Skin epidermis (tissue), 12 donors: ENCODE data around the gene KIF3B.
"Not testable (repeated sequence)": the region's sequence is repeated elsewhere in the genome, so short reads cannot be mapped to it uniquely, and the experiment has no call there.

ENCODE experiments used
- H3K27ac ChIP-seq, 21 experiments: fragments of 200-600 bp; sonication (generic) in 11 of 21; one replicate each; pipeline ENCODE4 v1.5.0; 2020; ENCODE audit warnings: mild to moderate bottlenecking in 3 of 21, inconsistent platforms in 2 of 21, moderate library complexity in 2 of 21
- H3K4me3 ChIP-seq, 7 experiments: fragments of 200-600 bp; sonication (generic) in 2 of 7; one replicate each; pipeline ENCODE4 v1.5.0; 2020; ENCODE audit warnings: inconsistent platforms in 2 of 7, mild to moderate bottlenecking in 2 of 7, moderate library complexity in 1 of 7

Gene KIF3B

GRCh38 chr20:32244959-32245358 lies 32.5 kb upstream of the KIF3B start:
- Histone ChIP-seq H3K4me3 (no peak overlapping the region), H3K27ac (no peak overlapping the region)

- not testable (repeated sequence) for H3K4me3 ChIP-seq, H3K27ac ChIP-seq
Measured at GRCh38 chr20:32246208-32246607, 31.2 kb upstream of the KIF3B start.

- no peak overlapping the region for H3K4me3 ChIP-seq
- H3K27ac ChIP-seq: no peak overlapping the region
Measured at GRCh38 chr20:32248043-32248442, 29.4 kb upstream of the KIF3B start.

GRCh38 chr20:32249030-32249738 lies 28.3 kb upstream of the KIF3B start:
- no peak overlapping the region for H3K27ac ChIP-seq
- no peak overlapping the region for H3K4me3 ChIP-seq

GRCh38 chr20:32251470-32251869 lies 26.0 kb upstream of the KIF3B start:
- no peak overlapping the region for H3K27ac ChIP-seq
- H3K4me3 ChIP-seq: no peak overlapping the region

- no peak overlapping the region for H3K27ac ChIP-seq
- H3K4me3 ChIP-seq: no peak overlapping the region
Measured at GRCh38 chr20:32252189-32252588, 25.3 kb upstream of the KIF3B start.

- not testable (repeated sequence) for H3K4me3 ChIP-seq, H3K27ac ChIP-seq
Measured at GRCh38 chr20:32260973-32261372, 16.5 kb upstream of the KIF3B start.

- Histone ChIP-seq H3K4me3 (no peak overlapping the region), H3K27ac (no peak overlapping the region)
Measured at GRCh38 chr20:32261644-32262043, 15.8 kb upstream of the KIF3B start.

GRCh38 chr20:32263398-32263954 lies 14.0 kb upstream of the KIF3B start:
- H3K27ac ChIP-seq: no peak overlapping the region
- H3K4me3 ChIP-seq: no peak overlapping the region

- Histone ChIP-seq H3K4me3 (no peak overlapping the region), H3K27ac (no peak overlapping the region)
Measured at GRCh38 chr20:32271620-32272019, 5.8 kb upstream of the KIF3B start.

- no peak overlapping the region for H3K27ac ChIP-seq
- no peak overlapping the region for H3K4me3 ChIP-seq
Measured at GRCh38 chr20:32274359-32274758, 3.1 kb upstream of the KIF3B start.

GRCh38 chr20:32275163-32275562 lies 2.3 kb upstream of the KIF3B start:
- not testable (repeated sequence) for H3K4me3 ChIP-seq, H3K27ac ChIP-seq

- Histone ChIP-seq H3K4me3 (peak overlapping the region; percentile 69 to 90 (median 78)), H3K27ac (peak overlapping the region in 19 of 21 experiments; percentile 52 to 88 (median 80))
Measured at GRCh38 chr20:32278199-32278643, 770 bp downstream of the KIF3B start.

GRCh38 chr20:32281711-32282110 lies 4.3 kb downstream of the KIF3B start:
- Histone ChIP-seq H3K4me3 (no peak overlapping the region), H3K27ac (no peak overlapping the region)

- Histone ChIP-seq H3K27ac (no peak overlapping the region), H3K4me3 (no peak overlapping the region)
Measured at GRCh38 chr20:32282461-32282860, 5.0 kb downstream of the KIF3B start.

GRCh38 chr20:32285082-32285620 lies 7.7 kb downstream of the KIF3B start:
- Histone ChIP-seq H3K27ac (peak overlapping the region in 8 of 21 experiments; percentile 8 to 71 (median 26)), H3K4me3 (no peak overlapping the region)

GRCh38 chr20:32285621-32286371 lies 8.3 kb downstream of the KIF3B start:
- H3K27ac ChIP-seq: peak overlapping the region in 7 of 21 experiments; percentile 8 to 71 (median 29)
- no peak overlapping the region for H3K4me3 ChIP-seq

GRCh38 chr20:32287231-32287638 lies 9.8 kb downstream of the KIF3B start:
- H3K27ac ChIP-seq: peak overlapping the region in 1 of 21 experiments; percentile 71

GRCh38 chr20:32288225-32288849 lies 10.9 kb downstream of the KIF3B start:
- Histone ChIP-seq H3K27ac (no peak overlapping the region), H3K4me3 (no peak overlapping the region)

More at GRCh38 chr20:32287231-32287638, 9.8 kb downstream of the KIF3B start:
- H3K4me3 ChIP-seq: no peak overlapping the region

GRCh38 chr20:32289299-32289660 lies 11.8 kb downstream of the KIF3B start:
- not testable (repeated sequence) for H3K27ac ChIP-seq

More at GRCh38 chr20:32289299-32289660, 11.8 kb downstream of the KIF3B start:
- H3K4me3 ChIP-seq: not testable (repeated sequence)
